GM21786 (cell line): ENCODE measurements around the gene SND1.
"Not testable (repeated sequence)": the region's sequence is repeated elsewhere in the genome, so short reads cannot be mapped to it uniquely, and the experiment has no call there.

Source experiments
- ATAC-seq: cut with Tn5 transposase; IDR thresholded peaks from one replicate; pipeline ENCODE4 v1.9.1; 2021; ENCODE audit not compliant: unreplicated experiment

SND1 gene

GRCh38 chr7:128107516-128107915 lies 455.5 kb downstream of the SND1 start:
- not testable (repeated sequence) for ATAC-seq

- no peak for ATAC-seq
Observed at GRCh38 chr7:128108129-128108528, 456.1 kb downstream of the SND1 start.

GRCh38 chr7:128108641-128109423 lies 456.8 kb downstream of the SND1 start:
- ATAC-seq: peak; percentile 88

GRCh38 chr7:128109424-128109969 lies 457.5 kb downstream of the SND1 start:
- ATAC-seq: not testable (repeated sequence)

GRCh38 chr7:128110641-128111364 lies 458.8 kb downstream of the SND1 start:
- ATAC-seq: no peak

- no peak for ATAC-seq
Observed at GRCh38 chr7:128112018-128112780, 460.2 kb downstream of the SND1 start.

- ATAC-seq: no peak
Observed at GRCh38 chr7:128112781-128113221, 460.8 kb downstream of the SND1 start.

- ATAC-seq: no peak
Observed at GRCh38 chr7:128113839-128114238, 461.8 kb downstream of the SND1 start.

- ATAC-seq: no peak
Observed at GRCh38 chr7:128114806-128115205, 462.8 kb downstream of the SND1 start.

- no peak for ATAC-seq
Observed at GRCh38 chr7:128115336-128115820, 463.4 kb downstream of the SND1 start.

GRCh38 chr7:128115821-128116723 lies 464.1 kb downstream of the SND1 start:
- no peak for ATAC-seq

GRCh38 chr7:128116740-128117139 lies 464.7 kb downstream of the SND1 start:
- ATAC-seq: no peak

GRCh38 chr7:128117691-128118090 lies 465.7 kb downstream of the SND1 start:
- ATAC-seq: no peak

GRCh38 chr7:128119036-128119435 lies 467.0 kb downstream of the SND1 start:
- no peak for ATAC-seq

- ATAC-seq: no peak
Observed at GRCh38 chr7:128120116-128120515, 468.1 kb downstream of the SND1 start.

- ATAC-seq: no peak
Observed at GRCh38 chr7:128120976-128121490, 469.0 kb downstream of the SND1 start.

GRCh38 chr7:128121711-128122530 lies 469.9 kb downstream of the SND1 start:
- no peak for ATAC-seq

GRCh38 chr7:128122576-128123290 lies 470.7 kb downstream of the SND1 start:
- ATAC-seq: no peak
